ENCODE measurements around the gene YPEL2.
"Not testable (repeated sequence)": the region's sequence is repeated elsewhere in the genome, so short reads cannot be mapped to it uniquely, and the experiment has no call there.

Gene YPEL2

GRCh38 chr17:59405944-59406705 lies 74.7 kb downstream of the YPEL2 start:
- ChIA-PET CTCF (interaction anchor here (0.8 to 1.5 kb wide), 2 partner anchors 10 to 21 kb away, joined by 3 to 4 read pairs; no protein-coding TSS in a partner anchor), POLR2A (no interaction called here)

GRCh38 chr17:59406808-59407381 lies 75.4 kb downstream of the YPEL2 start:
- ChIA-PET CTCF (no interaction called here), POLR2A (no interaction called here)
- no peak for DNase-seq (ENCODE audit: extremely low spot score)
- no peak for TF ChIP-seq CTCF (IDR thresholded peaks at IDR 0.05; ENCODE audit: control extremely low read depth, extremely low read depth, low read depth, missing control alignments)

More at GRCh38 chr17:59405944-59406705, 74.7 kb downstream of the YPEL2 start:
- no peak for TF ChIP-seq CTCF (IDR thresholded peaks at IDR 0.05; ENCODE audit: control extremely low read depth, extremely low read depth, low read depth, missing control alignments)
- no peak for DNase-seq (ENCODE audit: extremely low spot score)

GRCh38 chr17:59409336-59410048 lies 78.0 kb downstream of the YPEL2 start:
- ChIA-PET POLR2A (interaction anchor here (0.5 kb wide), 1 partner anchor 215 kb away, joined by 3 read pairs; no protein-coding TSS in a partner anchor), CTCF (interaction anchor here (1.1 to 1.4 kb wide), 3 partner anchors 12 to 80 kb away, joined by 3 to 5 read pairs (median 4); no protein-coding TSS in a partner anchor)
- no peak for TF ChIP-seq CTCF (IDR thresholded peaks at IDR 0.05; ENCODE audit: control extremely low read depth, extremely low read depth, low read depth, missing control alignments)
- no peak for DNase-seq (ENCODE audit: extremely low spot score)

- TF ChIP-seq CTCF (IDR thresholded peaks at IDR 0.05; ENCODE audit: control extremely low read depth, extremely low read depth, low read depth, missing control alignments), result no peak
- POLR2A ChIA-PET, result no interaction called here
- CTCF ChIA-PET, result interaction anchor here (1.1 to 1.4 kb wide), 3 partner anchors 12 to 80 kb away, joined by 3 to 5 read pairs (median 4); no protein-coding TSS in a partner anchor
- DNase-seq (ENCODE audit: extremely low spot score), result no peak
Measured at GRCh38 chr17:59410049-59410437, 78.6 kb downstream of the YPEL2 start.

- POLR2A ChIA-PET; DNase-seq (ENCODE audit: extremely low spot score): not testable (repeated sequence)
- CTCF ChIA-PET, result interaction anchor here (1.0 to 1.7 kb wide), 3 partner anchors 29 to 102 kb away, joined by 3 to 5 read pairs (median 3); no protein-coding TSS in a partner anchor
Measured at GRCh38 chr17:59412431-59412830, 81.0 kb downstream of the YPEL2 start.

GRCh38 chr17:59413014-59413766 lies 81.7 kb downstream of the YPEL2 start:
- no peak for DNase-seq (ENCODE audit: extremely low spot score)
- CTCF ChIA-PET, result interaction anchor here (1.0 to 1.7 kb wide), 5 partner anchors 28 to 103 kb away, joined by 3 to 5 read pairs (median 3); no protein-coding TSS in a partner anchor
- POLR2A ChIA-PET, result interaction anchor here (0.6 kb wide), 1 partner anchor 11 kb away, joined by 5 read pairs; no protein-coding TSS in a partner anchor
- TF ChIP-seq CTCF (IDR thresholded peaks at IDR 0.05; ENCODE audit: control extremely low read depth, extremely low read depth, low read depth, missing control alignments), result no peak

Measured in GM10248 (cell line).